GM12878 (cell line): Measurements from ENCODE around the gene SCARB1. TPM values are rescaled to one million over a fixed set of nuclear protein-coding genes. Genes with fewer than 3 reads are reported as not detected.

Experiments
- ATAC-seq: fragments of 200-7000 bp; cut with Tn5 transposase; 3 replicates; pipeline ENCODE4 v1.9.1; 2020; ENCODE audit warnings: mild to moderate bottlenecking, moderate library complexity
- BruUV-seq: library from RNA; stranded (reverse); fragments of 400-500 nt; replicated peaks from 2 replicates; lab custom pipeline; 2021; lab: Mats Ljungman, UMichigan
- CTCF ChIA-PET: fragments of 300-600 bp; sonication (Branson Sonifier 250); formaldehyde crosslinking; extraction: SDS; loops from one replicate; lab custom pipeline; 2021; ENCODE audit warnings: inconsistent platforms; lab: Yijun Ruan, JAX
- POLR2A ChIA-PET: fragments of 350-600 bp; formaldehyde crosslinking; extraction: SDS; loops from one replicate; lab custom pipeline; 2021; ENCODE audit warnings: inconsistent platforms; lab: Charles Lee
- RAD21 ChIA-PET: fragments of 300-600 bp; sonication (Branson Sonifier 250); formaldehyde crosslinking; loops from one replicate; lab custom pipeline; 2023; ENCODE audit warnings: antibody characterized with exemption; ENCODE audit not compliant: unreplicated experiment; lab: Charles Lee
- SMC1A ChIA-PET: fragments of 300-600 bp; sonication (Branson Sonifier 250); formaldehyde crosslinking; loops from one replicate; lab custom pipeline; 2023; ENCODE audit not compliant: unreplicated experiment, uncharacterized antibody; lab: Charles Lee
- DNase-seq: peaks from one replicate; pipeline ENCODE4 v3.0.0-alpha.2; 2011; ENCODE audit warnings: low read depth, low spot score
- FAIRE-seq: peaks from 3 replicates; lab custom pipeline; 2011; peaks lifted over from hg19 to GRCh38; lab: Jason Lieb, UNC
- H2AFZ ChIP-seq: 2 replicates; pipeline ENCODE4 v1.6.0; 2011; ENCODE audit warnings: low read depth, low read length, control low read depth; ENCODE audit not compliant: control insufficient read depth
- H3K27ac ChIP-seq: 2 replicates; pipeline ENCODE4 v1.5.1; 2011; ENCODE audit warnings: control low read depth; ENCODE audit not compliant: control insufficient read depth, insufficient read depth
- H3K27me3 ChIP-seq, 2 experiments: replicated peaks in 1 of 2; 2 replicates each; pipeline versions ENCODE4 v1.6.0 to v1.6.1; 2011; ENCODE audit warnings: low read length in 1 of 2; ENCODE audit not compliant: control insufficient read depth in 2 of 2, insufficient read depth in 2 of 2
- H3K36me3 ChIP-seq, 2 experiments: 2 replicates each; pipeline ENCODE4 v1.5.1; 2011; ENCODE audit warnings: low read length in 1 of 2; ENCODE audit not compliant: control insufficient read depth in 2 of 2, insufficient read depth in 2 of 2
- H3K4me1 ChIP-seq: 2 replicates; pipeline ENCODE4 v1.6.1; 2011; ENCODE audit warnings: mild to moderate bottlenecking, low read length, moderate library complexity, mixed read lengths; ENCODE audit not compliant: control insufficient read depth, insufficient read depth
- H3K4me2 ChIP-seq: 2 replicates; pipeline ENCODE4 v1.6.0; 2011; ENCODE audit warnings: control low read depth; ENCODE audit not compliant: control insufficient read depth, insufficient read depth
- H3K4me3 ChIP-seq: fragments of 200-600 bp; sonication (generic); 2 replicates; pipeline ENCODE4 v1.5.1; 2016
- H3K79me2 ChIP-seq: 2 replicates; pipeline ENCODE4 v1.6.0; 2011; ENCODE audit warnings: low read length; ENCODE audit not compliant: control insufficient read depth, insufficient read depth
- H3K9ac ChIP-seq: 2 replicates; pipeline ENCODE4 v1.8.0; 2011; ENCODE audit warnings: low read length, control low read depth, mixed read lengths; ENCODE audit not compliant: control insufficient read depth, insufficient read depth
- H3K9me3 ChIP-seq: replicated peaks from 3 replicates; pipeline ENCODE4 v1.5.1; 2011; ENCODE audit warnings: mild to moderate bottlenecking, low read length; ENCODE audit not compliant: control insufficient read depth, insufficient read depth
- H4K20me1 ChIP-seq: 2 replicates; pipeline ENCODE4 v1.6.0; 2011; ENCODE audit not compliant: control insufficient read depth, insufficient read depth
- BHLHE40 ChIP-seq, 2 experiments: fragments of 450-650 bp in 1 of 2; IDR thresholded peaks; 2 replicates each; pipeline ENCODE4 v1.6.1; 2011 to 2017; ENCODE audit warnings: low read depth in 2 of 2, borderline replicate concordance in 1 of 2, improper control_type of control experiment in 1 of 2, low read length in 1 of 2, mild to moderate bottlenecking in 1 of 2
- BMI1 ChIP-seq: fragments of 450-650 bp; IDR thresholded peaks from 2 replicates; pipeline ENCODE4 v1.6.1; 2016; ENCODE audit warnings: mild to moderate bottlenecking, moderate library complexity, borderline replicate concordance
- CBFB ChIP-seq: IDR thresholded peaks from 2 replicates; pipeline ENCODE4 v1.6.1; 2016; ENCODE audit warnings: antibody characterized with exemption, low read depth
- IKZF2 ChIP-seq, 2 experiments: fragments of 450-650 bp; IDR thresholded peaks; 2 replicates each; pipeline ENCODE4 v1.6.1; 2017; ENCODE audit warnings: mild to moderate bottlenecking in 2 of 2, moderate library complexity in 2 of 2
- NFYA ChIP-seq: IDR thresholded peaks from 2 replicates; pipeline ENCODE4 v1.6.1; 2011; ENCODE audit warnings: low read depth, mild to moderate bottlenecking, low read length, improper control_type of control experiment, borderline replicate concordance
- NFYB ChIP-seq: IDR thresholded peaks from 2 replicates; pipeline ENCODE4 v1.6.1; 2011; ENCODE audit warnings: low read depth, mild to moderate bottlenecking, low read length, improper control_type of control experiment, moderate library complexity; ENCODE audit not compliant: insufficient read depth
- NR2C1 ChIP-seq: fragments of 450-650 bp; IDR thresholded peaks from 2 replicates; pipeline ENCODE4 v1.6.1; 2017; ENCODE audit warnings: antibody characterized with exemption, mild to moderate bottlenecking, moderate library complexity
- RFX5 ChIP-seq: IDR thresholded peaks from 2 replicates; pipeline ENCODE4 v1.6.1; 2011; ENCODE audit warnings: low read depth, low read length, improper control_type of control experiment
- SMC3 ChIP-seq: IDR thresholded peaks from 2 replicates; pipeline ENCODE4 v1.6.1; 2011; ENCODE audit warnings: low read length, improper control_type of control experiment, borderline replicate concordance
- SPI1 ChIP-seq: IDR thresholded peaks from 2 replicates; pipeline ENCODE4 v1.6.1; 2011; ENCODE audit warnings: low read depth, mild to moderate bottlenecking, low read length, moderate library complexity, borderline replicate concordance; ENCODE audit not compliant: insufficient read depth
- TBL1XR1 ChIP-seq: IDR thresholded peaks from 2 replicates; pipeline ENCODE4 v1.6.1; 2012; ENCODE audit warnings: low read depth, low read length, improper control_type of control experiment
- WGBS: methylation state at CpG from one replicate; pipeline ENCODE4 v1.1.6; 2016; ENCODE audit warnings: low lambda C conversion rate; ENCODE audit not compliant: insufficient replicate concordance, insufficient coverage; ENCODE audit errors: missing lambda C conversion rate; 5-methylcytosine and 5-hydroxymethylcytosine counted together
- in situ Hi-C: fragments of 300-500 bp; cut with MboI; formaldehyde crosslinking; loops from 9 replicates; pipeline ENCODE4 v1.14.3; 2018; ENCODE audit warnings: mixed read lengths
- intact Hi-C: fragments of 100-400 bp; cut with micrococcal nuclease; formaldehyde crosslinking; loops from one replicate; pipeline ENCODE4 v1.14.2; 2022; ENCODE audit not compliant: unreplicated experiment
- polyA plus RNA-seq, 11 experiments: library from polyadenylated mRNA; depleted of rRNA in 4 of 11; unstranded in 6 of 11; stranded (reverse) in 5 of 11; fragments of >200 nt; fragmentation: Nextera tagmentation in 4 of 11; fragmentation: Illumina TruSeq in 1 of 11; extraction: Ambion mirVana in 4 of 11; extraction: Trizol in 1 of 11; gene quantifications; 1 replicate in 1 of 11; 2 replicates in 10 of 11; pipeline versions ENCODE4 v1.2.1 to v1.2.3, GENCODE V29; 2011 to 2016; ENCODE audit warnings: inconsistent platforms in 2 of 11, missing spikeins in 2 of 11, low read depth in 1 of 11
- total RNA-seq, 4 experiments: library from RNA; depleted of rRNA in 3 of 4; stranded (reverse); fragments of >200 nt in 3 of 4; fragmentation: Illumina TruSeq in 1 of 4; extraction: Trizol in 1 of 4; gene quantifications; 2 replicates each; pipeline versions ENCODE4 v1.2.1 to v1.2.3, GENCODE V29; 2013 to 2021

Gene SCARB1
- total and polyA plus RNA-seq, 10 of the 15 experiments (the other 5 are each of a cell fraction or from before 2014, with no cell fraction given): 0.34 to 104 (median 63.1) TPM

- ChIA-PET POLR2A (no interaction called here), SMC1A (no interaction called here), CTCF (interaction anchor here (1.7 kb wide), 1 partner anchor 9 kb away, joined by 3 read pairs; no protein-coding TSS in a partner anchor), RAD21 (no interaction called here)
- Histone ChIP-seq H3K4me1 (peaks cover 4% of the 10 kb centered on the region), H2AFZ (no peak overlapping the region), H3K9me3 (no peaks in the 10 kb centered on the region; the same call in 2 of the 3 replicates), H4K20me1 (no peaks in the 10 kb centered on the region), H3K79me2 (no peaks in the 10 kb centered on the region), H3K27me3 (no peaks in the 10 kb centered on the region), H3K36me3 (no peaks in the 10 kb centered on the region), H3K27ac (no peak overlapping the region), H3K4me3 (no peak overlapping the region), H3K9ac (no peak overlapping the region), H3K4me2 (no peak overlapping the region)
- BruUV-seq: no TSS peak
- no peak for TF ChIP-seq NFYB
- TF ChIP-seq RFX5: no peak
- TF ChIP-seq CBFB: no peak
- TF ChIP-seq TBL1XR1: no peak
- no peak for TF ChIP-seq NR2C1
- no peak for TF ChIP-seq BMI1
- no peak for TF ChIP-seq IKZF2 (IDR thresholded peaks at IDR 0.05)
- TF ChIP-seq NFYA: no peak
- in situ Hi-C loops: no loop called here
- intact Hi-C loops: no loop called here
- ATAC-seq: 0 out of 3 replicates have a peak, but pooled peaks have one; percentile 12
- no peak for DNase-seq
- no peak for FAIRE-seq
- 76% methylated on average over 9 of the region's 10 CpGs for WGBS
Observed at GRCh38 chr12:124727922-124728321, 135.7 kb downstream of the SCARB1 start.

- H3K36me3 ChIP-seq: no peaks in the 10 kb centered on the region
- peak overlapping the region; percentile 14; the same call in 1 of the 2 replicates for H3K4me2 ChIP-seq
- TF ChIP-seq SPI1 (peak; percentile 36; the same call in 1 of the 2 replicates), BHLHE40 (IDR thresholded peaks at IDR 0.05; ENCODE audit: borderline replicate concordance in 1 of 2, low read depth in 2 of 2, low read length in 1 of 2) (peak in 1 of 2 experiments; percentile 17; a peak in 1 of 4 replicates), SMC3 (no peak)
- H3K4me1 ChIP-seq: peaks cover 4% of the 10 kb centered on the region
- ChIA-PET POLR2A (no interaction called here), RAD21 (no interaction called here), CTCF (no interaction called here), SMC1A (no interaction called here)
- DNase-seq (no peak), ATAC-seq (peak; percentile 98), FAIRE-seq (no peak)
- H2AFZ ChIP-seq: no peak overlapping the region
- no peaks in the 10 kb centered on the region for H3K27me3 ChIP-seq
- no peak overlapping the region for H3K9ac ChIP-seq
- intact Hi-C loops (no loop called here), in situ Hi-C loops (no loop called here)
- no peak overlapping the region for H3K27ac ChIP-seq
- WGBS: 8% methylated on average over 18 of the region's 18 CpGs
- H3K9me3 ChIP-seq: no peaks in the 10 kb centered on the region; the same call in 2 of the 3 replicates
- no peak overlapping the region for H3K4me3 ChIP-seq
- BruUV-seq: no TSS peak
- H4K20me1 ChIP-seq: no peaks in the 10 kb centered on the region
- no peaks in the 10 kb centered on the region for H3K79me2 ChIP-seq
Observed at GRCh38 chr12:124727264-124727800, 136.3 kb downstream of the SCARB1 start.
